Measurements from ENCODE around the gene MBOAT2. TPM values are rescaled to one million over a fixed set of nuclear protein-coding genes. Genes with fewer than 3 reads are reported as not detected.

MBOAT2 gene
- total RNA-seq, 1 experiment from 2014 or later = 40.9 TPM

- CTCF ChIA-PET = no interaction called here
- no peak for DNase-seq
- Mint-ChIP-seq H3K36me3 (ENCODE audit: insufficient read depth, unreplicated experiment) (no peaks in the 10 kb centered on the region), H3K27me3 (ENCODE audit: unreplicated experiment) (no peaks in the 10 kb centered on the region), H3K9me3 (ENCODE audit: low read depth, unreplicated experiment) (no peaks in the 10 kb centered on the region), H3K27ac (ENCODE audit: unreplicated experiment) (no peak overlapping the region), H3K4me3 (ENCODE audit: low read depth, unreplicated experiment) (no peak overlapping the region), H3K4me1 (ENCODE audit: low read depth, unreplicated experiment) (no peaks in the 10 kb centered on the region)
- intact Hi-C loops (cut with micrococcal nuclease; ENCODE audit: unreplicated experiment) = no loop called here
- TF ChIP-seq, protein P1, sequence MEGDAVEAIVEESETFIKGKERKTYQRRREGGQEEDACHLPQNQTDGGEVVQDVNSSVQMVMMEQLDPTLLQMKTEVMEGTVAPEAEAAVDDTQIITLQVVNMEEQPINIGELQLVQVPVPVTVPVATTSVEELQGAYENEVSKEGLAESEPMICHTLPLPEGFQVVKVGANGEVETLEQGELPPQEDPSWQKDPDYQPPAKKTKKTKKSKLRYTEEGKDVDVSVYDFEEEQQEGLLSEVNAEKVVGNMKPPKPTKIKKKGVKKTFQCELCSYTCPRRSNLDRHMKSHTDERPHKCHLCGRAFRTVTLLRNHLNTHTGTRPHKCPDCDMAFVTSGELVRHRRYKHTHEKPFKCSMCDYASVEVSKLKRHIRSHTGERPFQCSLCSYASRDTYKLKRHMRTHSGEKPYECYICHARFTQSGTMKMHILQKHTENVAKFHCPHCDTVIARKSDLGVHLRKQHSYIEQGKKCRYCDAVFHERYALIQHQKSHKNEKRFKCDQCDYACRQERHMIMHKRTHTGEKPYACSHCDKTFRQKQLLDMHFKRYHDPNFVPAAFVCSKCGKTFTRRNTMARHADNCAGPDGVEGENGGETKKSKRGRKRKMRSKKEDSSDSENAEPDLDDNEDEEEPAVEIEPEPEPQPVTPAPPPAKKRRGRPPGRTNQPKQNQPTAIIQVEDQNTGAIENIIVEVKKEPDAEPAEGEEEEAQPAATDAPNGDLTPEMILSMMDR (IDR thresholded peaks at IDR 0.05; ENCODE audit: unreplicated experiment) = no peak
- BruUV-seq (replicated peaks) = no TSS peak
Observed at GRCh38 chr2:9030190-9030589, 26.7 kb upstream of the MBOAT2 start.

- Mint-ChIP-seq H3K9me3 (ENCODE audit: low read depth, unreplicated experiment) (no peaks in the 10 kb centered on the region), H3K27ac (ENCODE audit: unreplicated experiment) (no peak overlapping the region), H3K27me3 (ENCODE audit: unreplicated experiment) (no peaks in the 10 kb centered on the region), H3K36me3 (ENCODE audit: insufficient read depth, unreplicated experiment) (no peaks in the 10 kb centered on the region), H3K4me3 (ENCODE audit: low read depth, unreplicated experiment) (no peak overlapping the region), H3K4me1 (ENCODE audit: low read depth, unreplicated experiment) (no peaks in the 10 kb centered on the region)
- CTCF ChIA-PET = no interaction called here
- DNase-seq = no peak
- BruUV-seq (replicated peaks) = no TSS peak
- TF ChIP-seq, protein P1 (IDR thresholded peaks at IDR 0.05; ENCODE audit: unreplicated experiment) = no peak
- intact Hi-C loops (cut with micrococcal nuclease; ENCODE audit: unreplicated experiment) = no loop called here
Observed at GRCh38 chr2:9029721-9030120, 26.2 kb upstream of the MBOAT2 start.

- intact Hi-C loops (cut with micrococcal nuclease; ENCODE audit: unreplicated experiment) = no loop called here
- no peaks in the 10 kb centered on the region for H3K9me3 Mint-ChIP-seq (ENCODE audit: low read depth, unreplicated experiment)
- no TSS peak for BruUV-seq (replicated peaks)
- H3K4me3 Mint-ChIP-seq (ENCODE audit: low read depth, unreplicated experiment) = no peak overlapping the region
- no peaks in the 10 kb centered on the region for H3K27me3 Mint-ChIP-seq (ENCODE audit: unreplicated experiment)
- TF ChIP-seq, protein P1 (IDR thresholded peaks at IDR 0.05; ENCODE audit: unreplicated experiment) = no peak
- no peaks in the 10 kb centered on the region for H3K4me1 Mint-ChIP-seq (ENCODE audit: low read depth, unreplicated experiment)
- CTCF ChIA-PET = no interaction called here
- no peaks in the 10 kb centered on the region for H3K36me3 Mint-ChIP-seq (ENCODE audit: insufficient read depth, unreplicated experiment)
- no peak overlapping the region for H3K27ac Mint-ChIP-seq (ENCODE audit: unreplicated experiment)
- DNase-seq = no peak
Observed at GRCh38 chr2:9027884-9028283, 24.4 kb upstream of the MBOAT2 start.

GRCh38 chr2:9025746-9026145 is 22.3 kb upstream of the MBOAT2 start:
- no peak overlapping the region for H3K27ac Mint-ChIP-seq (ENCODE audit: unreplicated experiment)
- no peak for DNase-seq
- no peak overlapping the region for H3K4me3 Mint-ChIP-seq (ENCODE audit: low read depth, unreplicated experiment)
- H3K36me3 Mint-ChIP-seq (ENCODE audit: insufficient read depth, unreplicated experiment) = no peaks in the 10 kb centered on the region
- H3K9me3 Mint-ChIP-seq (ENCODE audit: low read depth, unreplicated experiment) = no peaks in the 10 kb centered on the region
- CTCF ChIA-PET = no interaction called here
- intact Hi-C loops (cut with micrococcal nuclease; ENCODE audit: unreplicated experiment) = no loop called here
- BruUV-seq (replicated peaks) = no TSS peak
- TF ChIP-seq, protein P1 (IDR thresholded peaks at IDR 0.05; ENCODE audit: unreplicated experiment) = no peak
- no peaks in the 10 kb centered on the region for H3K27me3 Mint-ChIP-seq (ENCODE audit: unreplicated experiment)
- H3K4me1 Mint-ChIP-seq (ENCODE audit: low read depth, unreplicated experiment) = no peaks in the 10 kb centered on the region

DNA sequence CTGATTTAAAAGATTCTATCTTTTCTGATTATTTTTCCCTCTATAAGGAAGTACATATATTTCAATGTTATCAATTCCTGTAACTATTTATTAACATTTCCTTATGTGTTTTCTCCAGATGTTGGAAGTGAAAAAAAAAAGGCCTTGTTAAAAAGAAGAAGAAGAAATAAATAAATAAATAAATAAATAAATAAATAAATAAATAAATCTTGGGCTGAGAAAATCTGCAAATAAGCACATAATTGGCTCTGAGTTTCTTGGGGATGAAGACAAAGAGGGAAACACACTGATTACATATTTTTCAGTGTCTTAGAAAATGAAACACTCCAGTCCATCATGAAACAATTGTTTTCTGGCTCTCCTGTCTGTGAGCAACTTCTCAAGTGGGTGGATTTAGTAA is 21.1 kb upstream of the MBOAT2 start:
- Mint-ChIP-seq H3K9me3 (ENCODE audit: low read depth, unreplicated experiment) (no peaks in the 10 kb centered on the region), H3K27me3 (ENCODE audit: unreplicated experiment) (no peaks in the 10 kb centered on the region), H3K36me3 (ENCODE audit: insufficient read depth, unreplicated experiment) (no peaks in the 10 kb centered on the region), H3K27ac (ENCODE audit: unreplicated experiment) (no peak overlapping the region), H3K4me1 (ENCODE audit: low read depth, unreplicated experiment) (no peaks in the 10 kb centered on the region), H3K4me3 (ENCODE audit: low read depth, unreplicated experiment) (no peak overlapping the region)
- no peak for DNase-seq
- CTCF ChIA-PET = no interaction called here
- TF ChIP-seq, protein P1 (IDR thresholded peaks at IDR 0.05; ENCODE audit: unreplicated experiment) = no peak
- intact Hi-C loops (cut with micrococcal nuclease; ENCODE audit: unreplicated experiment) = no loop called here
- no TSS peak for BruUV-seq (replicated peaks)
